ENCODE results near the gene KCNG2. TPM values are rescaled to one million over a fixed set of nuclear protein-coding genes. Genes with fewer than 3 reads are reported as not detected.

KCNG2 gene
- total and polyA plus RNA-seq, 2 donors (not counting 1 experiment from before 2014, with no cell fraction given), result not detected

- Histone ChIP-seq H3K9ac (ENCODE audit: low read length) (no peak overlapping the region), H3K4me3 (ENCODE audit: control extremely low read depth in 1 of 5, extremely low read depth in 1 of 5, insufficient read depth in 1 of 5, low read depth in 2 of 5, low read length in 4 of 5) (no peak overlapping the region), H3K4me1 (ENCODE audit: control insufficient read depth in 2 of 2, insufficient read depth in 2 of 2, low read length in 2 of 2) (peaks cover under 1 to 2% of the 10 kb centered on the region in 2 donors), H3K27me3 (replicated peaks in 1 of 4; ENCODE audit: control extremely low read depth in 1 of 4, control insufficient read depth in 3 of 4, insufficient read depth in 4 of 4, low read length in 3 of 4) (peaks cover 0 to 4% (median 0%) of the 10 kb centered on the region in 4 experiments), H3K9me3 (ENCODE audit: control extremely low read depth in 1 of 3, control insufficient read depth in 2 of 3, insufficient read depth in 1 of 3, low read length in 2 of 3) (peaks cover 1 to 16% (median 7%) of the 10 kb centered on the region in 3 donors), H2AFZ (ENCODE audit: insufficient read depth, low read depth, low read length, poor library complexity, severe bottlenecking) (no peak overlapping the region), H3K79me2 (ENCODE audit: control insufficient read depth, insufficient read depth, low read length) (no peaks in the 10 kb centered on the region), H3K4me2 (replicated peaks; ENCODE audit: low read depth, low read length, poor library complexity, severe bottlenecking) (no peak overlapping the region), H4K20me1 (ENCODE audit: control insufficient read depth, insufficient read depth, low read length, poor library complexity, severe bottlenecking) (no peaks in the 10 kb centered on the region), H3K36me3 (replicated peaks in 1 of 2; ENCODE audit: control extremely low read depth in 1 of 2, control insufficient read depth in 1 of 2, extremely low read depth in 1 of 2, insufficient read depth in 2 of 2, low read length in 1 of 2) (no peaks in the 10 kb centered on the region), H3K27ac (ENCODE audit: low read length in 2 of 2) (no peak overlapping the region)
- DNase-seq, result no peak
- Mint-ChIP-seq H3K9me3 (ENCODE audit: insufficient read depth) (peaks cover 6% of the 10 kb centered on the region), H3K27me3 (peaks cover 4% of the 10 kb centered on the region), H3K4me3 (no peak overlapping the region), H3K27ac (no peak overlapping the region), H3K4me1 (peaks cover 7% of the 10 kb centered on the region)
- CTCF ChIA-PET, result interaction anchor here (0.7 kb wide), 1 partner anchor 19 kb away, joined by 3 read pairs; no protein-coding TSS in a partner anchor
- no peak for TF ChIP-seq CTCF (IDR thresholded peaks at IDR 0.05)
- TF ChIP-seq EZH2 (IDR thresholded peaks at IDR 0.05; ENCODE audit: borderline replicate concordance, insufficient read depth, low read depth, low read length, poor library complexity, severe bottlenecking), result no peak
- intact Hi-C loops (cut with micrococcal nuclease), result no loop called here
- 75% methylated on average over 1 of the region's 2 CpGs for WGBS (ENCODE audit: insufficient coverage)
- POLR2A ChIA-PET, result no interaction called here
- ATAC-seq (ENCODE audit: low read depth), result no peak
These were observed 63.9 kb downstream of the KCNG2 start for GRCh38 chr18:79861687-79862086.

GRCh38 chr18:79862562-79862961 is 64.8 kb downstream of the KCNG2 start:
- DNase-seq, result no peak
- 98% methylated on average over 15 of the region's 15 CpGs for WGBS (ENCODE audit: insufficient coverage)
- peaks cover 4% of the 10 kb centered on the region for H3K27me3 Mint-ChIP-seq

More at GRCh38 chr18:79862562-79862961, 64.8 kb downstream of the KCNG2 start:
- H3K9me3 ChIP-seq (ENCODE audit: control extremely low read depth in 1 of 3, control insufficient read depth in 2 of 3, insufficient read depth in 1 of 3, low read length in 2 of 3), result peaks cover 1 to 16% (median 7%) of the 10 kb centered on the region in 3 donors
- H3K79me2 ChIP-seq (ENCODE audit: control insufficient read depth, insufficient read depth, low read length), result no peaks in the 10 kb centered on the region
- no peak overlapping the region for H2AFZ ChIP-seq (ENCODE audit: insufficient read depth, low read depth, low read length, poor library complexity, severe bottlenecking)
- intact Hi-C loops (cut with micrococcal nuclease), result no loop called here
- no peak for ATAC-seq (ENCODE audit: low read depth)
- H3K9ac ChIP-seq (ENCODE audit: low read length), result no peak overlapping the region
- no peaks in the 10 kb centered on the region for H3K4me1 Mint-ChIP-seq
- peaks cover 6% of the 10 kb centered on the region for H3K9me3 Mint-ChIP-seq (ENCODE audit: insufficient read depth)
- peaks cover 0 to 4% (median 0%) of the 10 kb centered on the region in 4 experiments for H3K27me3 ChIP-seq (replicated peaks in 1 of 4; ENCODE audit: control extremely low read depth in 1 of 4, control insufficient read depth in 3 of 4, insufficient read depth in 4 of 4, low read length in 3 of 4)
- no peaks in the 10 kb centered on the region for H4K20me1 ChIP-seq (ENCODE audit: control insufficient read depth, insufficient read depth, low read length, poor library complexity, severe bottlenecking)
- H3K27ac ChIP-seq (ENCODE audit: low read length in 2 of 2), result no peak overlapping the region
- no peaks in the 10 kb centered on the region for H3K4me1 ChIP-seq (ENCODE audit: control insufficient read depth in 2 of 2, insufficient read depth in 2 of 2, low read length in 2 of 2)
- H3K4me2 ChIP-seq (replicated peaks; ENCODE audit: low read depth, low read length, poor library complexity, severe bottlenecking), result no peak overlapping the region
- H3K27ac Mint-ChIP-seq, result no peak overlapping the region
- TF ChIP-seq EZH2 (IDR thresholded peaks at IDR 0.05; ENCODE audit: borderline replicate concordance, insufficient read depth, low read depth, low read length, poor library complexity, severe bottlenecking) (no peak), CTCF (IDR thresholded peaks at IDR 0.05) (no peak)
- no peak overlapping the region for H3K4me3 Mint-ChIP-seq
- H3K4me3 ChIP-seq (ENCODE audit: control extremely low read depth in 1 of 5, extremely low read depth in 1 of 5, insufficient read depth in 1 of 5, low read depth in 2 of 5, low read length in 4 of 5), result no peak overlapping the region
- ChIA-PET CTCF (no interaction called here), POLR2A (no interaction called here)
- H3K36me3 ChIP-seq (replicated peaks in 1 of 2; ENCODE audit: control extremely low read depth in 1 of 2, control insufficient read depth in 1 of 2, extremely low read depth in 1 of 2, insufficient read depth in 2 of 2, low read length in 1 of 2), result no peaks in the 10 kb centered on the region
